Astrocyte of the cerebellum (primary cell): ENCODE measurements around the gene ARFGEF3.

Experiments used
- DNase-seq: peaks from one replicate; pipeline ENCODE4 v3.0.0-alpha.2; 2011; ENCODE audit warnings: low read depth
- H3K4me3 ChIP-seq: 2 replicates; pipeline ENCODE4 v1.5.1; 2011; ENCODE audit warnings: mild to moderate bottlenecking, low read depth, low read length, moderate library complexity
- CTCF ChIP-seq: IDR thresholded peaks from 2 replicates; pipeline ENCODE4 v1.5.1; 2012; ENCODE audit warnings: low read length, low read depth, moderate library complexity, mild to moderate bottlenecking; ENCODE audit errors: missing control alignments
- in situ Hi-C: cut with HindIII; loops from 2 replicates; pipeline ENCODE4 v1.10.0; 2017; ENCODE audit warnings: low sequenced_read_pairs

Gene ARFGEF3

GRCh38 chr6:138261116-138261780 lies 99.5 kb downstream of the ARFGEF3 start:
- no peak overlapping the region for H3K4me3 ChIP-seq
- DNase-seq, result no peak
- in situ Hi-C loops, result no loop called here
- TF ChIP-seq CTCF, result no peak

- in situ Hi-C loops, result no loop called here
- no peak for DNase-seq
- H3K4me3 ChIP-seq, result no peak overlapping the region
- TF ChIP-seq CTCF, result no peak
These were observed 102.2 kb downstream of the ARFGEF3 start for GRCh38 chr6:138263963-138264362.

GRCh38 chr6:138264372-138264880 lies 102.7 kb downstream of the ARFGEF3 start:
- no peak for TF ChIP-seq CTCF
- DNase-seq, result no peak
- no peak overlapping the region for H3K4me3 ChIP-seq
- in situ Hi-C loops, result no loop called here

DNA sequence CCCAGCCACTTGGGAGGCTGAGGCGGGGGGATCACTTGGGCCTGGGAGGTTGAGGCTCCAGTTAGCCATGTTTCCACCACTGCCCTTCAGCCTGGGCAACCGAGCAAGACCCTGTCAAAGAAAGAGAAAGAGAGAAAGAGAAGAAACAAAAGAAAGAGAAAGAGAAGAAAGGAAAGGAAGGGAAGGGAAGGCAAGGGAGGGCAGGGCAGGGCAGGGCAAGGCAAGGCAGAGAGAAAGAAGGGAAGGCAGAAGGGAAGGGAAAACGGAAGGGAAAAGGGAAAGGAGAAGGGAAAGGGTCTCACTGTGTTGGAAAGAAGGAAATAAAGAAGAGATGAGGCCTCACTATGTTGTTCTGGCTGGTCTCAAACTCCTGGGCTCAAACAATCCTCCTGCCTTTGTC lies 104.4 kb downstream of the ARFGEF3 start:
- no peak for TF ChIP-seq CTCF
- no peak for DNase-seq
- in situ Hi-C loops, result no loop called here
- no peak overlapping the region for H3K4me3 ChIP-seq

DNA sequence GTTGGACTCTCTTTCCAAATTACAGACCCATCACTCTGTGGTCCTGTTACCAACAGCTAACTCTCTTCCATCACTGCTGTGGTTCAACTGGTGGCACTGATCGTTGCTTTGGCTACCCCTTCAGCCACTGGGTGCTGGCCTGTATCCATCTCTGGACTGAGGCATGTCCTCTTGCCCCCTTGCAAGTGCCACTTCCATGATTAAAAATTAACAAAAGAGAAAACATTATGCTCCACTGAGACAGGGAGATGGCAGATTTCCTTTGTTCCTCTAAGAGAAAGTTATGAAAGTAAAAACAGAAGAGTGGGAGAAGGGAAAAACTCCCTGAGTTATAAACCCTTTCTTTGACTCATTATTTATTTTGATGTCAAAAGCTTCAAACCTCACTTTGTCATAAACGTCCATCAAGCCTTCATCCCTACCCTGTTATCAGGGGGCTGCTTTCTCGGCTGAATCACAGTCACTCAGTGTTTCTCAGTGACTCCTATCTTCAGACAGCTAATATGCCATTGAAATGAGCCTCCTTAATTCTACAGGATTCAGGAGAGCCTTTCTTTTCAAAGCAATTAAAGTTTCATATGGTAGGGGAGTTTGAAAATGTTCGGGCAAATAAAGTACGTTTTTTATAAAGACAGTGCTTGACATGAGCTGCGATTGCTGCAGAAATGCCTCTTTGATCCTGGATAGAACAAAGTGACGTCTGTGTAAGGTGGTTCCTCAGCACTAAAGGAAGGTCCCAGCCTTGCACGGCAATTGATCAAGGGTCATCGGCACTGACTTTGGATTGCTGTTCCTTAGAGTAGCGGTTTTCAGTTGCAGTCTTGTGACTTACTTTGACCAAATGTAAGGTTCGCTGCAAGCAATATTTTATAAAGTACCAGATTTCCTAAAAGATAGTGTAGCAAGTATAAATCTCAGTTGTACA lies 106.5 kb downstream of the ARFGEF3 start:
- no peak overlapping the region for H3K4me3 ChIP-seq
- in situ Hi-C loops, result no loop called here
- no peak for DNase-seq
- TF ChIP-seq CTCF, result no peak

DNA sequence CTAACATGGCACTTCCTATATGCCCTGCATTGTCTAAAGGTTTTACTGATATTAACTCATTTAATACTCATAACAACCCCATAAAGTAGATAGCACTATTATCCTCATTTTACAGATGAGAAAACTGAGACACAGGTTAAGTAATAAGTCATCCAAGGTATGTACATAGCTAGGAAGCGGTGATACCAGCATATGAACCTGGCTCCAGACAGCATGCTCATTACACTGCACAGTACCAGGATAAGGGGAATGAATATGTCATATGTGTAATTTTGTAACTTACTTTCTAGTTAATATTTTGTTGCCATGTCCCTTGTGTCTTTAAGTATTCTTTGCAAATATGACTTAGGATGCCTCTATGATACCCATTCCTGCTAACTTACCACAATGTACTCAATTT lies 109.7 kb downstream of the ARFGEF3 start:
- in situ Hi-C loops, result no loop called here
- H3K4me3 ChIP-seq, result no peak overlapping the region
- no peak for DNase-seq
- TF ChIP-seq CTCF, result no peak
